GM13976 (cell line): Measurements from ENCODE around the gene NEAT1.

Experiments used
- DNase-seq: peaks from one replicate; pipeline ENCODE4 v3.0.0; 2012; ENCODE audit warnings: low spot score
- in situ Hi-C: fragments of 300-500 bp; cut with MboI; formaldehyde crosslinking; loops from one replicate; pipeline ENCODE4 v1.12.0; 2022; ENCODE audit warnings: low sequenced_read_pairs, mixed read lengths, inconsistent platforms; ENCODE audit not compliant: unreplicated experiment
- TF ChIP-seq, protein P1 (sequence below): IDR thresholded peaks from 2 replicates; pipeline ENCODE4 v1.5.1; 2012; ENCODE audit warnings: borderline replicate concordance, mild to moderate bottlenecking; ENCODE audit not compliant: insufficient read depth; ENCODE audit errors: extremely low read depth, missing control alignments, control extremely low read depth

The NEAT1 gene

GRCh38 chr11:65434667-65435410 lies 12.2 kb downstream of the NEAT1 start:
- TF ChIP-seq, protein P1, sequence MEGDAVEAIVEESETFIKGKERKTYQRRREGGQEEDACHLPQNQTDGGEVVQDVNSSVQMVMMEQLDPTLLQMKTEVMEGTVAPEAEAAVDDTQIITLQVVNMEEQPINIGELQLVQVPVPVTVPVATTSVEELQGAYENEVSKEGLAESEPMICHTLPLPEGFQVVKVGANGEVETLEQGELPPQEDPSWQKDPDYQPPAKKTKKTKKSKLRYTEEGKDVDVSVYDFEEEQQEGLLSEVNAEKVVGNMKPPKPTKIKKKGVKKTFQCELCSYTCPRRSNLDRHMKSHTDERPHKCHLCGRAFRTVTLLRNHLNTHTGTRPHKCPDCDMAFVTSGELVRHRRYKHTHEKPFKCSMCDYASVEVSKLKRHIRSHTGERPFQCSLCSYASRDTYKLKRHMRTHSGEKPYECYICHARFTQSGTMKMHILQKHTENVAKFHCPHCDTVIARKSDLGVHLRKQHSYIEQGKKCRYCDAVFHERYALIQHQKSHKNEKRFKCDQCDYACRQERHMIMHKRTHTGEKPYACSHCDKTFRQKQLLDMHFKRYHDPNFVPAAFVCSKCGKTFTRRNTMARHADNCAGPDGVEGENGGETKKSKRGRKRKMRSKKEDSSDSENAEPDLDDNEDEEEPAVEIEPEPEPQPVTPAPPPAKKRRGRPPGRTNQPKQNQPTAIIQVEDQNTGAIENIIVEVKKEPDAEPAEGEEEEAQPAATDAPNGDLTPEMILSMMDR: no peak
- in situ Hi-C loops: loop anchor here (5.0 kb wide), 1 partner anchor 62 kb away; the partner anchor contains the start of gene MALAT1
- DNase-seq: no peak

DNA sequence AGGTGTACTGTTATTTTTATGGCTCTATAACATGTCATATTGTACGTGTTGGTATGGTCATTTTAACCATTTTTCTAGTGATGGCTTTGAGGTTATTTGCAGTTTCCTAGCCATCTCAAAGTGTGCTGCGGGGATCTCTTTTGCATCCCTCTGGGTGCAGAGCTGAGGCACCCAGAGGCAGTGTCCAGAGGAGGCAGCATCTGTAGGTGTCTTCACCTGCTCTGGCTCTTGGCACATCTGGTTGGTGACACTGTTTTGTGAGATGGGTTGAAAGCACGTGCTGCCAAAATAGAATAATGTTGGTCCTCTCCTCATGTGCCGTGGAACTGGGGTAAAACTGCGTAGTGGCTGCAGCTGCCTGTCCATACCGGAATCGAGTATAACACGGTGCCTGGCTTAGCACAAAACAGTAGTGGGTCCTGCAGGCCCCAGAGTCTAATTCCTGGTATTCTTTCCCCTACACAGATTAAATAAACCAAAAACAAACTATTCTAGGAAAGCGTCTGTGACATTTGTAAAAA lies 12.9 kb downstream of the NEAT1 start:
- in situ Hi-C loops: no loop called here
- TF ChIP-seq, protein P1: no peak
- DNase-seq: no peak

- TF ChIP-seq, protein P1: no peak
- no peak for DNase-seq
- in situ Hi-C loops: no loop called here
These were observed 13.4 kb downstream of the NEAT1 start for GRCh38 chr11:65435981-65436411.

DNA sequence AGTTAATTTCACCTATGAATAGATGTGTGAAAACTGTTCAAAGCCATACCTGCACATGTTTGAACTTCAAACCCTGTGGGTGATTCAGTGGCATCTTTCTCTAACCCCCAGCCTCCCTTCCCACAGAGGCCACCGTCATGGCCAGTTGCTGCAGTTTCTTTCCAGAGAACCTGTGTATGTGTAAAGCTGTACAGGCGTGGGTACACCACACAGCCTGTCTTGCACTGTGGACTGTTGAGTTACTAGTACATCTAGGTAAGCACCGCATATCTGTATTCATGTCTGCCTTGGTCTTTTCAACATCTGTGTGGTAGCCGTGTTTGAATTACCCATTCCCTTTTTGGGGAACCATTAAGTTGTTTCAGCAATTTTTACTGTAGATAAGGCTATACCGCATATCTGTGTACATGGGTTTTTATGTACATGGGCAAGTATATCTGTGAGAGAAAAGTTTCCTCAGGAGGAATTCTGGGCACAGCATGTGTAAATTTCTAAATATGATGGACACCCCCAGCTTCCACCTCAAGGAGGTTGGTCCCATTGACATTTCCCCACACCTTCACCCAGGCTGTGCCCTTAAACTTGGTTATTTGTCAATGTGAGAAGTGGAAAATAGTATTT lies 13.9 kb downstream of the NEAT1 start:
- in situ Hi-C loops: no loop called here
- TF ChIP-seq, protein P1: no peak
- no peak for DNase-seq

- no peak for DNase-seq
- TF ChIP-seq, protein P1: no peak
- in situ Hi-C loops: no loop called here
These were observed 15.0 kb downstream of the NEAT1 start for GRCh38 chr11:65437436-65438227.
